HepG2 (cell line): ENCODE results near the gene LMCD1. TPM values are rescaled to one million over a fixed set of nuclear protein-coding genes. Genes with fewer than 3 reads are reported as not detected.

ENCODE experiments used
- AHR ChIP-seq: IDR thresholded peaks from 2 replicates; pipeline ENCODE4 v1.6.1; 2018; ENCODE audit warnings: missing genetic modification reagents, missing compliant biosample characterization
- ZNF318 ChIP-seq: sonication (generic); formaldehyde crosslinking; IDR thresholded peaks from 2 replicates; pipeline ENCODE4 v1.4.0; 2020; ENCODE audit warnings: mild to moderate bottlenecking, missing genetic modification reagents
- polyA plus RNA-seq, 8 experiments: library from polyadenylated mRNA; depleted of rRNA in 3 of 8; stranded (reverse) in 7 of 8; unstranded in 1 of 8; fragments of >200 nt; fragmentation: Illumina TruSeq in 4 of 8; extraction: Trizol in 4 of 8; gene quantifications; 2 replicates each; pipeline versions ENCODE4 v1.2.1 to v1.2.3, GENCODE V29; 2011 to 2016; ENCODE audit warnings: low read depth in 4 of 8, missing spikeins in 1 of 8, mixed read lengths in 1 of 8; ENCODE audit not compliant: insufficient read depth in 1 of 8
- total RNA-seq, 5 experiments: library from RNA; depleted of rRNA; stranded (reverse); fragments of >200 nt; fragmentation: Illumina TruSeq; extraction: Trizol; gene quantifications; 2 replicates each; pipeline ENCODE4 v1.2.3, GENCODE V29; 2016; ENCODE audit warnings: low read depth in 1 of 5

LMCD1 gene
- total and polyA plus RNA-seq, 2 of the 13 experiments (the other 11 are each of a cell fraction or from before 2014, with no cell fraction given): 6.2 to 7.1 TPM

GRCh38 chr3:8484409-8485140 is 17.0 kb upstream of the LMCD1 start (continued):
- TF ChIP-seq ZNF318 (no peak), AHR (CRISPR knock-in tag) (no peak)
